SK-N-SH treated with all-trans-retinoic acid at 6 μM for 48 hours (cell line): ENCODE measurements around the gene ZNF71.

ENCODE experiments used
- ARNTL ChIP-seq: fragments of 450-650 bp; formaldehyde crosslinking; IDR thresholded peaks from 2 replicates; pipeline ENCODE4 v1.5.0; 2020; ENCODE audit warnings: low read depth, mild to moderate bottlenecking, moderate library complexity, borderline replicate concordance
- CSDC2 ChIP-seq: fragments of 250-450 bp; sonication (Bioruptor Pico); IDR thresholded peaks from 2 replicates; pipeline ENCODE4 v1.5.0; 2020; ENCODE audit warnings: mild to moderate bottlenecking, moderate library complexity
- ESRRG ChIP-seq: fragments of 250-450 bp; sonication (Bioruptor Pico); IDR thresholded peaks from 2 replicates; pipeline ENCODE4 v1.6.1; 2021; ENCODE audit warnings: mild to moderate bottlenecking
- OSR1 ChIP-seq: fragments of 250-450 bp; sonication (Bioruptor Pico); IDR thresholded peaks from 2 replicates; pipeline ENCODE4 v1.8.0; 2022; ENCODE audit warnings: moderate library complexity, mild to moderate bottlenecking, inconsistent platforms
- RARB ChIP-seq: fragments of 250-450 bp; sonication (Bioruptor Pico); IDR thresholded peaks from 2 replicates; pipeline ENCODE4 v1.8.0; 2021; ENCODE audit warnings: mild to moderate bottlenecking, moderate library complexity
- SNAI2 ChIP-seq: fragments of 250-450 bp; sonication (Bioruptor Pico); IDR thresholded peaks from 2 replicates; pipeline ENCODE4 v1.5.0; 2020; ENCODE audit warnings: mild to moderate bottlenecking, moderate library complexity
- TCF4 ChIP-seq: fragments of 250-450 bp; sonication (Bioruptor Pico); IDR thresholded peaks from 2 replicates; pipeline ENCODE4 v1.8.0; 2021; ENCODE audit warnings: mild to moderate bottlenecking, moderate library complexity, borderline replicate concordance
- ZFP3 ChIP-seq: fragments of 250-450 bp; sonication (Bioruptor Pico); IDR thresholded peaks from 2 replicates; pipeline ENCODE4 v1.5.0; 2020; ENCODE audit warnings: mild to moderate bottlenecking, moderate library complexity
- ZFP30 ChIP-seq: fragments of 450-650 bp; formaldehyde crosslinking; IDR thresholded peaks from 2 replicates; pipeline ENCODE4 v1.5.0; 2022; ENCODE audit warnings: mild to moderate bottlenecking, moderate library complexity
- ZNF8 ChIP-seq: fragments of 450-650 bp; formaldehyde crosslinking; IDR thresholded peaks from 2 replicates; pipeline ENCODE4 v1.5.0; 2020; ENCODE audit warnings: mild to moderate bottlenecking, moderate library complexity
- TF ChIP-seq, protein P1 (sequence below): fragments of 250-450 bp; sonication (Bioruptor Pico); IDR thresholded peaks from 2 replicates; pipeline ENCODE4 v1.5.1; 2020; ENCODE audit warnings: low read depth, mild to moderate bottlenecking, moderate library complexity
- TF ChIP-seq, protein P2 (sequence below): fragments of 250-450 bp; sonication (Bioruptor Pico); IDR thresholded peaks from 2 replicates; pipeline ENCODE4 v1.8.0; 2020; ENCODE audit warnings: mild to moderate bottlenecking, moderate library complexity, borderline replicate concordance
- TF ChIP-seq, protein P3 (sequence below): fragments of 250-450 bp; sonication (Bioruptor Pico); IDR thresholded peaks from 2 replicates; pipeline ENCODE4 v1.5.0; 2020; ENCODE audit warnings: mild to moderate bottlenecking, moderate library complexity
- TF ChIP-seq, protein P4 (sequence below): fragments of 250-450 bp; sonication (Bioruptor Pico); IDR thresholded peaks from 2 replicates; pipeline ENCODE4 v1.8.0; 2021; ENCODE audit warnings: low read depth, mild to moderate bottlenecking, moderate library complexity, borderline replicate concordance

DNA sequence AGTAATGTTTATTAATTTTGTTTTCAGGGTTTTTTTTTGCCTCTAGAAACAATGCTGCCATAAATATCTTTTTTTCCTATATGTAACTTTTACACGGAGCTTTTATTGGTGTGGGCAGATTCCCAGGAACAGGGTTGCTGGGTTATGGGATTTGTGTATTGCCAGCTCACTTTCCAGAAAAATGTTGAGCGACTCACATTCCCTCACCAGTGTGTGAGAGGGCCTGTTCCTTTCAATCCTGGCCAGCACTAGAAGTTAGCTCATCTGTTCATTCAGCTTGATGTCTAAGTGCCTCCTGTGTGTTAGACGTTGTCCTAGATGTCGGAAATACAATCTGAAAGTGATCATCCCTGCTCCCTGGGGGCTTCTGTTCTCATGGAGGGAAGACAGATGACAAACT lies 2.6 kb downstream of the ZNF71 start:
- TF ChIP-seq ZNF8 (no peak), RARB (CRISPR knock-in tag) (no peak), ZFP3 (CRISPR knock-in tag) (no peak), TCF4 (no peak), ZFP30 (no peak), OSR1 (CRISPR knock-in tag) (no peak), ESRRG (CRISPR knock-in tag) (no peak), CSDC2 (CRISPR knock-in tag) (no peak), ARNTL (CRISPR knock-in tag) (no peak), SNAI2 (CRISPR knock-in tag) (no peak)
- TF ChIP-seq, protein P1, sequence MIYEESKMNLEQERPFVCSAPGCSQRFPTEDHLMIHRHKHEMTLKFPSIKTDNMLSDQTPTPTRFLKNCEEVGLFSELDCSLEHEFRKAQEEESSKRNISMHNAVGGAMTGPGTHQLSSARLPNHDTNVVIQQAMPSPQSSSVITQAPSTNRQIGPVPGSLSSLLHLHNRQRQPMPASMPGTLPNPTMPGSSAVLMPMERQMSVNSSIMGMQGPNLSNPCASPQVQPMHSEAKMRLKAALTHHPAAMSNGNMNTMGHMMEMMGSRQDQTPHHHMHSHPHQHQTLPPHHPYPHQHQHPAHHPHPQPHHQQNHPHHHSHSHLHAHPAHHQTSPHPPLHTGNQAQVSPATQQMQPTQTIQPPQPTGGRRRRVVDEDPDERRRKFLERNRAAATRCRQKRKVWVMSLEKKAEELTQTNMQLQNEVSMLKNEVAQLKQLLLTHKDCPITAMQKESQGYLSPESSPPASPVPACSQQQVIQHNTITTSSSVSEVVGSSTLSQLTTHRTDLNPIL (CRISPR knock-in tag) = no peak
- TF ChIP-seq, protein P2, sequence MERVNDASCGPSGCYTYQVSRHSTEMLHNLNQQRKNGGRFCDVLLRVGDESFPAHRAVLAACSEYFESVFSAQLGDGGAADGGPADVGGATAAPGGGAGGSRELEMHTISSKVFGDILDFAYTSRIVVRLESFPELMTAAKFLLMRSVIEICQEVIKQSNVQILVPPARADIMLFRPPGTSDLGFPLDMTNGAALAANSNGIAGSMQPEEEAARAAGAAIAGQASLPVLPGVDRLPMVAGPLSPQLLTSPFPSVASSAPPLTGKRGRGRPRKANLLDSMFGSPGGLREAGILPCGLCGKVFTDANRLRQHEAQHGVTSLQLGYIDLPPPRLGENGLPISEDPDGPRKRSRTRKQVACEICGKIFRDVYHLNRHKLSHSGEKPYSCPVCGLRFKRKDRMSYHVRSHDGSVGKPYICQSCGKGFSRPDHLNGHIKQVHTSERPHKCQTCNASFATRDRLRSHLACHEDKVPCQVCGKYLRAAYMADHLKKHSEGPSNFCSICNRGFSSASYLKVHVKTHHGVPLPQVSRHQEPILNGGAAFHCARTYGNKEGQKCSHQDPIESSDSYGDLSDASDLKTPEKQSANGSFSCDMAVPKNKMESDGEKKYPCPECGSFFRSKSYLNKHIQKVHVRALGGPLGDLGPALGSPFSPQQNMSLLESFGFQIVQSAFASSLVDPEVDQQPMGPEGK (CRISPR knock-in tag) = no peak
- TF ChIP-seq, protein P3, sequence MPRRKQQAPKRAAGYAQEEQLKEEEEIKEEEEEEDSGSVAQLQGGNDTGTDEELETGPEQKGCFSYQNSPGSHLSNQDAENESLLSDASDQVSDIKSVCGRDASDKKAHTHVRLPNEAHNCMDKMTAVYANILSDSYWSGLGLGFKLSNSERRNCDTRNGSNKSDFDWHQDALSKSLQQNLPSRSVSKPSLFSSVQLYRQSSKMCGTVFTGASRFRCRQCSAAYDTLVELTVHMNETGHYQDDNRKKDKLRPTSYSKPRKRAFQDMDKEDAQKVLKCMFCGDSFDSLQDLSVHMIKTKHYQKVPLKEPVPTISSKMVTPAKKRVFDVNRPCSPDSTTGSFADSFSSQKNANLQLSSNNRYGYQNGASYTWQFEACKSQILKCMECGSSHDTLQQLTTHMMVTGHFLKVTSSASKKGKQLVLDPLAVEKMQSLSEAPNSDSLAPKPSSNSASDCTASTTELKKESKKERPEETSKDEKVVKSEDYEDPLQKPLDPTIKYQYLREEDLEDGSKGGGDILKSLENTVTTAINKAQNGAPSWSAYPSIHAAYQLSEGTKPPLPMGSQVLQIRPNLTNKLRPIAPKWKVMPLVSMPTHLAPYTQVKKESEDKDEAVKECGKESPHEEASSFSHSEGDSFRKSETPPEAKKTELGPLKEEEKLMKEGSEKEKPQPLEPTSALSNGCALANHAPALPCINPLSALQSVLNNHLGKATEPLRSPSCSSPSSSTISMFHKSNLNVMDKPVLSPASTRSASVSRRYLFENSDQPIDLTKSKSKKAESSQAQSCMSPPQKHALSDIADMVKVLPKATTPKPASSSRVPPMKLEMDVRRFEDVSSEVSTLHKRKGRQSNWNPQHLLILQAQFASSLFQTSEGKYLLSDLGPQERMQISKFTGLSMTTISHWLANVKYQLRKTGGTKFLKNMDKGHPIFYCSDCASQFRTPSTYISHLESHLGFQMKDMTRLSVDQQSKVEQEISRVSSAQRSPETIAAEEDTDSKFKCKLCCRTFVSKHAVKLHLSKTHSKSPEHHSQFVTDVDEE (CRISPR knock-in tag) = no peak
- TF ChIP-seq, protein P4, sequence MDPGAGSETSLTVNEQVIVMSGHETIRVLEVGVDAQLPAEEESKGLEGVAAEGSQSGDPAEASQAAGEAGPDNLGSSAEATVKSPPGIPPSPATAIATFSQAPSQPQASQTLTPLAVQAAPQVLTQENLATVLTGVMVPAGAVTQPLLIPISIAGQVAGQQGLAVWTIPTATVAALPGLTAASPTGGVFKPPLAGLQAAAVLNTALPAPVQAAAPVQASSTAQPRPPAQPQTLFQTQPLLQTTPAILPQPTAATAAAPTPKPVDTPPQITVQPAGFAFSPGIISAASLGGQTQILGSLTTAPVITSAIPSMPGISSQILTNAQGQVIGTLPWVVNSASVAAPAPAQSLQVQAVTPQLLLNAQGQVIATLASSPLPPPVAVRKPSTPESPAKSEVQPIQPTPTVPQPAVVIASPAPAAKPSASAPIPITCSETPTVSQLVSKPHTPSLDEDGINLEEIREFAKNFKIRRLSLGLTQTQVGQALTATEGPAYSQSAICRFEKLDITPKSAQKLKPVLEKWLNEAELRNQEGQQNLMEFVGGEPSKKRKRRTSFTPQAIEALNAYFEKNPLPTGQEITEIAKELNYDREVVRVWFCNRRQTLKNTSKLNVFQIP (CRISPR knock-in tag) = no peak
